ELR (cell line): Measurements from ENCODE around the gene LUC7L2.
"Not testable (repeated sequence)": the region's sequence is repeated elsewhere in the genome, so short reads cannot be mapped to it uniquely, and the experiment has no call there.

Experiments
- DNase-seq: peaks from one replicate; pipeline ENCODE4 v3.0.0-alpha.2; 2015; ENCODE audit warnings: low read depth

The LUC7L2 gene

DNA sequence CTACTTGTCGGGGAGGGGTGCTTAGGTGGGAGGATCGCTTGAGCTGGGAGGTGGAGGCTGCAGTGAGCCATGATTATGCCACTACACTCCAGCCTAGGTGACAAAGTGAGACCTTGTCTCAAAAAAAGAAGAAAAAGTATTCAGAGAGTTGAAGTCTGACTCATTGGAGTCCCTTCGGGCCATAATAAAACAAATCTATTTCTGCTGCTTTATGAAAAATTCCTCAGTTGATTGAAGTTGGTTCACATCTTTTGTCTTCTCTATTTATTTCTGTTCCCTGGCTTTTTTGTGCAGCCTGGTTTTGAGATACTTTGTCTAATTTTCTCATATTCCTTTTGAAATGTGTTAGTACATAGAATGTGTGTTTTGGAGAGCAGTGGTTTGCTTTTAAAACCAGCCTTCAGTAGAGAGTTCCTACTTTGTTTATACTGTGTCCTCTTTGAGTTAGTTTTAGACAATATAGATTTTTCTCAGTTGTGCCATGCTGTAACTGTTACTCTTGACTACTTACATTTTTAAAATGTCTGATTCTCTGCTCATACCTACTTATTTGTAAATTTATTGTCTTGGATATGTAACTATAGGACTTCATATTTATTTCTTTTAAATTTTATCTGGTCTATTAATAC is 36.7 kb downstream of the LUC7L2 start:
- DNase-seq: peak; percentile 31

DNA sequence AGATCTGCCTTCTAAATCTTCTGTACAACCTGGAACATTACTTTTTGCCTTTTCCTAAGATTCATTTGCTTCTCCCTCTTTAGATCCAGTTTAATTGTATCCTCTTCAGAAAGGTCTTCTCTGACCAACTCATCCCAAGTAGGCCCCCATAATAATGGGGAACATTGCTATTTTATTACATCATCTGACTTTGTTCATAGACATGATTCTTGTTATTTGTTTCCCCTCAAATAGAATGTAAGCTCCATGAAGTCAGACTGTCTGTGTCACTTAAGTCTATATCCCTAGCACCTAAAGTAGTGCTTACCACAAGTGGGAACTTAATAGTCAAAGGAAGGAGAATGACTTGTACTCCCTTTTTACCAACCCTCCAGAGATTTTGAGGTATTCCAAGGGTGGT is 37.5 kb downstream of the LUC7L2 start:
- no peak for DNase-seq

GRCh38 chr7:139403601-139404000 is 43.9 kb downstream of the LUC7L2 start:
- DNase-seq: no peak

DNA sequence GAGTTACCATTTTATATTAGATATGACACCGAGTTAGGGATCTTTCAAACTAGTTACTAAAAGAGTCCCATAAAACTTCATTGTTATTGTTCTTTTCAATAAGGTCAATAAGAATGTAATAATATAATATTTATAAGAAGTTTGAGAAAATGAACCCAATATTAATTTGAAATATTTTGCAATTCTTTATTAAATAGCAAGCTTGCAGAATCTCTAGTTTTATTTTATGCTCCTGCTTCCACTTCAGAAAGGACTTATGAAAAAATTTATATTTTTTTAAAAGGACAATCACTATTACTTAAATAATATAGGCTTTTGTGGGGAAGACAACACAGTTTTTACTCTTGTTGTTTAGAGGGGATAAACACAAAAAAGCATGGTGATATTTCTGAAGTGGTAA is 47.9 kb downstream of the LUC7L2 start:
- DNase-seq: no peak

- peak; percentile 17 for DNase-seq
Observed at GRCh38 chr7:139414743-139415402, 55.2 kb downstream of the LUC7L2 start.

DNA sequence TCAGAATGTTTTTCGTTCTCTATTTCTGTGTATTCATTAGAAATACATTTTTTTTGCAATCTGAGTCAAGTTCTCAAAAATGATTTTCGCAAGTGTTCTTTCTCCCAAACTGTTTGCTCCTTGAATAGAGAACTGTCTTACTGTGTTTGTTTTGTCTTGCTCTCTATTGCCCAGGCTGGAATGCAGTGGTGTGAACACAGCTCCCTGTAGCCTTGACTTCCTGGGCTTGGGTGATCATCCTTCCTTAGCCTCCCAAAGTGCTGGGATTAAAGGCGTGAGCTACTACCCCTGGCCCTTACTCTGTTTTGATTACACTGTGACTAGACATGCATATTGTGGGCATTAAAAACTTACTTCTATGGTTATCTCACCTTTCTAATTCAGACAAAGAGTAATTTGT is 56.7 kb downstream of the LUC7L2 start:
- DNase-seq: no peak

DNA sequence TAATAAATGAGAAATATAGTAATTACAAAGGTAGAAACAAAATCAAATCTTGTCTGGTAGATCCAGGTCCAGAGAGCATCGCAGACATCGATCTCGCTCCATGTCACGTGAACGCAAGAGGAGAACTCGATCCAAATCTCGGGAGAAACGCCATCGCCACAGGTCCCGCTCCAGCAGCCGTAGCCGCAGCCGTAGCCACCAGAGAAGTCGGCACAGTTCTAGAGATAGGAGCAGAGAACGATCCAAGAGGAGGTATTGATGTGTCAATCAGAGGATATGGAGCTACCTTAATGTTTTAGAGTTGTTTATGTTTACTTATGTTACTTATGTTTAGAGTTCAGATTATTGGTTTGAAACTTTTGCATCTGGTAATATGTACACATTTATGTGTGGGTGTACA is 57.8 kb downstream of the LUC7L2 start:
- no peak for DNase-seq

DNA sequence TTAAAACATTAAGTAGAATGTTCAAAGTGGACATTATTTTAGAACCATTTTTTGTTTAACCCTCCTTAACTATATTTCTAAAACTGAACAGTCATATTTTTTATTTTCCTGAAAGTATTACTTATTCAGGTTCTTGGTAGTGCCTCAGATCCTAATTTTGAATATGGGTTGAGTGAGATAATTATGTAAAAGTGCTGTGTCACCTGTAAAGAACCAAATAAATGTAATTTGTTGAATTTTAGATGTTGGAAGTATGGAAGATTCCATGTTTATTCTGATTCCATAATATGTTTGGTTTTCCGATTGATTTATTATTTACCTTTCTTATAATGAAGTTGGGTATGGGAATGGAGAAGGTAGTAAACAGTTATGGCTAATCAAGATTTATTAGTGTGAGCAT is 61.4 kb downstream of the LUC7L2 start:
- no peak for DNase-seq

DNA sequence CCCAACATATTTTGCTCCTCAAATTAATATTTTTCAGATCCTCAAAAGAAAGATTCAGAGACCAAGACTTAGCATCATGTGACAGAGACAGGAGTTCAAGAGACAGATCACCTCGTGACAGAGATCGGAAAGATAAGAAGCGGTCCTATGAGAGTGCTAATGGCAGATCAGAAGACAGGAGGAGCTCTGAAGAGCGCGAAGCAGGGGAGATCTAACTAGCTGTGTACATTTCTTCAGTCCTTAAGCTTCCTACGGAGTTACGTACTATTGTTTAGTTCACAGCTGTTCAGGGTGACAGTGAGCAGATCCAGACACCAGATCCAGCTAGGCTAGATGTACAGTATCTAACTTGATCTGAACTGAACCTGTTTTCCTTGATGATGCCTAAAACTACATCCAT is 62.4 kb downstream of the LUC7L2 start:
- DNase-seq: no peak

GRCh38 chr7:139423091-139423490 is 63.4 kb downstream of the LUC7L2 start:
- DNase-seq: no peak

DNA sequence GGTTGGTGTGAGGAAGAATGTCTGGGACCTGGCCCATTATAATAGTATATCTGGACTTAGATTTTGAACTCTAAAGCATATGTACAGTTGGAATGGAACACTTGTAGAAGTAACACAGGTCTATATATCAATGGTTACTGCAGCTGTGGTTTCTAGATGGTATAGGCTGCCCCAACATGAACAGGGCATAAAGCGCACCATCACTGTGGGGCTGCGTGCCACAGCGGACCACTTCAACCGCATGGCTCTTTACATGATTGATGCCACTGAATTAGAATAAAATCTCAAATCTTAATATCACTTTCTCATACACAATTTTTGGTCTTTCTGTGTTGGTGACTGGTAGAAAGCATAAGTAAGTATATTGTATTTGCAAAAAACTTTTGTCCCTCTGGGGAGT is 64.3 kb downstream of the LUC7L2 start:
- DNase-seq: no peak

GRCh38 chr7:139425701-139426100 is 66.0 kb downstream of the LUC7L2 start:
- DNase-seq: not testable (repeated sequence)

- no peak for DNase-seq
Observed at GRCh38 chr7:139426258-139427028, 66.7 kb downstream of the LUC7L2 start.

GRCh38 chr7:139427029-139427420 is 67.3 kb downstream of the LUC7L2 start:
- DNase-seq: no peak

DNA sequence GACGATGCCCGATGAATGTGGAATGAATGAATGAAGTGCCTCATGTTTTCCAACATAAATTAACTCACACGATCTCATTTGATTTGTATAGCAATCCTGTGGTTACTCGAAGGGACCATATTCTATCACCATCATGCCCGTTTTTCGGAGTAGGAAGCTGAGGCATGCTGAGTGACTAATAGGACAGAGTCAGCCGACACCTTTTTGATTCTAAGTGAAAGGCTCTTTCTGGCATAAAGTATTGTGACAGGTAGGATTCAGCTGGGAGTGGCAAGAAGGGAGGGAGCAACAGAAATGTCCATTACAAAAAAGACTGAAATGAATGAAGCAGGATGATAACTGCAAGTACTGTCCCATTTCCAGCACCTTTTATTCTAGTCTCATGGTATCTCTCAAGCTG is 68.1 kb downstream of the LUC7L2 start:
- DNase-seq: no peak

DNA sequence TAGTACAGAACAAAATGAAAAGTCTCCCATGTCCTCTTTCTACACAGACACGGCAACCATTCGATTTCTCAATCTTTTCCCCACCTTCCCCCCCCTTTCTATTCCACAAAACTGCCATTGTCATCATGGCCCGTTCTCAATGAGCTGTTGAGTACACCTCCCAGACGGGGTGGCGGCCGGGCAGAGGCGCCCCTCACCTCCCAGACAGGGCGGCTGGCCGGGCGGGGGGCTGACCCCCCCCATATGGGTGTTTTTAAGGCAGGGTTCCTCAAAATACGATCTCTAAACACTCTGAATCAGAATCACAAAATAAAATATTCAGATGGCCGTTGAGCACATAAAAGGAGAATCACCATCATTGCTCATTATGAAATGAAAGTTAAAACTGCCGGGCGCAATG is 70.0 kb downstream of the LUC7L2 start:
- not testable (repeated sequence) for DNase-seq

DNA sequence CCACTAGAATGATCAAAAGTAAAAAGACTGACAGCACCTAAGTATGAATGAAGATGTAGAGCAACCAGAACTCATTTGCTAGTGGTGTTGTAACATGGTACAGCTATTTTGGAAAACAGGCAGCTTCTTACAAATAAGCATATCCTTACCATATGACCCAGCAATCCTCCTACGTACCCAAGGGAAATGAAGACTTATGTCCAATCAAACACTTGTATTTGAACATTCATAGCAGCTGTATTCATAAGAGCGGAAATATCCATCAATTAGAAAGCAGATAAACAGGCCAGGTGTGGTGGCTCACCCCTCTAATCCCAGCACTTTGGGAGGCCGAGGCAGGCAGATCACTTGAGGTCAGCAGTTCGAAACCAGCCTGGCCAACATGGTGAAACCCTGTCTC is 70.7 kb downstream of the LUC7L2 start:
- DNase-seq: no peak

DNA sequence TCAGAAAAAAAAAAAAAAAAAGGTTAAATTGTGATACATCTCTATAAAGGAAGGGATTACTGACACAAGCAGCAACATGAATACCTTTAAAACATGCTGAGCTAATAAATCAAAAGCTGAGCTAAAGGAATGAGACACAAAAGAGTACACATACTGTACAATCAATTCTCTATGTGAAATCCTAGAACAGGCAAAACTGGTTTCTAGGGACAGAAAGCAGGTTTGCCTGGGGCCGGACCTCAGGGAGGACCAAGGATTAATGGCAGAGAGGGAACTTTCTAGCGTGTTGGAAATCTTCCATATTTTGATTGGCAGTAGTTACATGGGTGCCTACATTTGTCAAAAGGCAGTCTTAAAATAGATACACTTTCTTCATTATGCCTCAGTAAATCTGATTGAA is 71.3 kb downstream of the LUC7L2 start:
- no peak for DNase-seq

GRCh38 chr7:139431459-139431858 is 71.8 kb downstream of the LUC7L2 start:
- no peak for DNase-seq

GRCh38 chr7:139436806-139437205 is 77.1 kb downstream of the LUC7L2 start:
- no peak for DNase-seq

- no peak for DNase-seq
Observed at GRCh38 chr7:139439375-139439774, 79.7 kb downstream of the LUC7L2 start.

DNA sequence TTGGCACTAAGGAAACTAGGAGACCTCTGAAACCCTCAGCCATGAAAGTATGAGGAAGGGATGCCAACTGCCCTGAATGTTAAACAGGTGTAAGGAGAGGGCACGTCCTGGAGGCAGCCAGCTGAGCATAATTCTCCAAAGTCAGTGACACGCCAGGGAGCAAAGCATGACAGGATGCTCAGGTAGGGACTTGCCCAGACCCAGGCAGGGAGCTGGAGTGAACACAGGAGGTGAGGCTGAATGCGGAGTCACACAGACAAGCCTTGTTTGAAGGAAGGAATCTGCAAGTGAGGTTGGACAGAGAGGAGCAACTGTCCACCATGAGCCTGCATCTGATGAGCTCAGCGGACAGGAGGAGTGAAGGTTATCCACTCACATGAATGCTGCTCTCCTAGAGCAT is 82.3 kb downstream of the LUC7L2 start:
- DNase-seq: no peak
